Left lung (tissue), 10 donors: ENCODE results near the gene FAM131C. TPM values are rescaled to one million over a fixed set of nuclear protein-coding genes. Genes with fewer than 3 reads are reported as not detected.

ENCODE experiments used
- ATAC-seq: fragments of 200-7000 bp; cut with Tn5 transposase; one replicate; pipeline ENCODE4 v1.9.1; 2020; ENCODE audit warnings: moderate library complexity
- DNase-seq, 4 donors: peaks; one replicate each; pipeline ENCODE4 v3.0.0-alpha.2; 2013 to 2020
- H3K27ac ChIP-seq, 2 donors: fragments of 200-600 bp; sonication (generic) in 1 of 2; one replicate each; pipeline versions ENCODE4 v1.5.0 to v1.8.0; 2020 to 2021
- H3K27me3 ChIP-seq, 2 donors: fragments of 200-600 bp; sonication (generic) in 1 of 2; one replicate each; pipeline versions ENCODE4 v1.5.0 to v1.8.0; 2020 to 2021
- H3K36me3 ChIP-seq, 2 donors: fragments of 200-600 bp; sonication (generic) in 1 of 2; one replicate each; pipeline versions ENCODE4 v1.5.0 to v1.8.0; 2020 to 2021
- H3K4me1 ChIP-seq, 2 donors: fragments of 200-600 bp; one replicate each; pipeline ENCODE4 v1.8.0; 2021
- H3K4me3 ChIP-seq, 2 donors: fragments of 200-600 bp; sonication (generic) in 1 of 2; one replicate each; pipeline versions ENCODE4 v1.5.0 to v1.8.0; 2020 to 2021; ENCODE audit warnings: mild to moderate bottlenecking in 1 of 2
- H3K9me3 ChIP-seq, 2 donors: fragments of 200-600 bp; sonication (generic) in 1 of 2; one replicate each; pipeline versions ENCODE4 v1.5.0 to v1.8.0; 2020 to 2021
- intact Hi-C, 2 donors: fragments of 100-400 bp; cut with DNase I; formaldehyde crosslinking; loops; one replicate each; pipeline versions ENCODE4 v1.11.2 to v1.14.2; 2022
- polyA plus RNA-seq, 6 donors: library from polyadenylated mRNA; unstranded; fragments of 120-200 nt; gene quantifications; one replicate each; pipeline ENCODE4 v1.2.1, GENCODE V29; 2013; ENCODE audit not compliant: insufficient read length in 6 of 6
- total RNA-seq, 2 donors: library from RNA; stranded (reverse); fragmentation: NEBNext Ultra II Directional; extraction: Animal tissue kit (Norgen Biotek cat#: 25700); gene quantifications; one replicate each; pipeline ENCODE4 v1.2.1, GENCODE V29; 2021
- TF ChIP-seq, protein P1 (sequence below), 2 donors: fragments of 200-600 bp; sonication (generic) in 1 of 2; IDR thresholded peaks; one replicate each; pipeline versions ENCODE4 v1.5.0 to v1.8.0; 2021; ENCODE audit warnings: antibody characterized with exemption in 2 of 2
- donor health status: DM: no; HTN: yes; CAD: no.
- donor health status: DM: no; HTN: no; CAD: no.

FAM131C gene
- total and polyA plus RNA-seq, 8 donors, result 0.08 to 0.21 (median 0.17) TPM; not detected in 4

- Histone ChIP-seq H3K36me3 (no peaks in the 10 kb centered on the region), H3K9me3 (no peaks in the 10 kb centered on the region), H3K27me3 (peaks cover 0 to 13% of the 10 kb centered on the region in 2 donors), H3K27ac (peak overlapping the region in 1 of 2 donors; percentile 70), H3K4me3 (peak overlapping the region; percentile 29 to 41), H3K4me1 (peaks cover 11 to 17% of the 10 kb centered on the region in 2 donors)
- TF ChIP-seq, protein P1, sequence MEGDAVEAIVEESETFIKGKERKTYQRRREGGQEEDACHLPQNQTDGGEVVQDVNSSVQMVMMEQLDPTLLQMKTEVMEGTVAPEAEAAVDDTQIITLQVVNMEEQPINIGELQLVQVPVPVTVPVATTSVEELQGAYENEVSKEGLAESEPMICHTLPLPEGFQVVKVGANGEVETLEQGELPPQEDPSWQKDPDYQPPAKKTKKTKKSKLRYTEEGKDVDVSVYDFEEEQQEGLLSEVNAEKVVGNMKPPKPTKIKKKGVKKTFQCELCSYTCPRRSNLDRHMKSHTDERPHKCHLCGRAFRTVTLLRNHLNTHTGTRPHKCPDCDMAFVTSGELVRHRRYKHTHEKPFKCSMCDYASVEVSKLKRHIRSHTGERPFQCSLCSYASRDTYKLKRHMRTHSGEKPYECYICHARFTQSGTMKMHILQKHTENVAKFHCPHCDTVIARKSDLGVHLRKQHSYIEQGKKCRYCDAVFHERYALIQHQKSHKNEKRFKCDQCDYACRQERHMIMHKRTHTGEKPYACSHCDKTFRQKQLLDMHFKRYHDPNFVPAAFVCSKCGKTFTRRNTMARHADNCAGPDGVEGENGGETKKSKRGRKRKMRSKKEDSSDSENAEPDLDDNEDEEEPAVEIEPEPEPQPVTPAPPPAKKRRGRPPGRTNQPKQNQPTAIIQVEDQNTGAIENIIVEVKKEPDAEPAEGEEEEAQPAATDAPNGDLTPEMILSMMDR (IDR thresholded peaks at IDR 0.05), result no peak
- peak; percentile 85 for ATAC-seq
- peak in 3 of 4 donors; percentile 76 to 87 (median 82) for DNase-seq
- intact Hi-C loops, result no loop called here
Measured at GRCh38 chr1:16012590-16013219, 60.7 kb downstream of the FAM131C start.

- peaks cover 0 to 13% of the 10 kb centered on the region in 2 donors for H3K27me3 ChIP-seq
- intact Hi-C loops, result no loop called here
- H3K36me3 ChIP-seq, result no peaks in the 10 kb centered on the region
- H3K4me3 ChIP-seq, result peak overlapping the region in 1 of 2 donors; percentile 41
- DNase-seq (no peak), ATAC-seq (no peak)
- no peaks in the 10 kb centered on the region for H3K9me3 ChIP-seq
- peak overlapping the region in 1 of 2 donors; percentile 70 for H3K27ac ChIP-seq
- TF ChIP-seq, protein P1 (IDR thresholded peaks at IDR 0.05), result no peak
- peaks cover 10 to 17% of the 10 kb centered on the region in 2 donors for H3K4me1 ChIP-seq
Measured at GRCh38 chr1:16011936-16012589, 61.4 kb downstream of the FAM131C start.

DNA sequence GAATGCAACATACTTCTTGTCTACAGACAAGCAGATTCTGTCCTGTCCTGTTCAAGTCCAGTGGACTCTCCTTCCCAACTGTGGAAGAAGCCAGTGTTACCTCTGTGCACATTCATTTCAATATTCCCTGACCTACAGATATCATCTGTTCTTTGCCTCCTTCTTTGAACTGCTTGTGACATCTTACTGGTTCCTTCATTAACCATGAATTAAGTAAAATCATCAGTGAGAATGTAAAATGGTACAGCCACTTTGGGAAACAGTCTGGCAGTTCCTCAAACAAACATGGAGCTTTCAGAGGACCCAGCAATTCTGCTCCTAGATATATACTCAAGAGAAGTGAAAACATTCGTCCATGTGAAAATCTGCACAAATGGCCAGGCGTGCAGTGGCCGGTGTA is 62.6 kb downstream of the FAM131C start:
- intact Hi-C loops, result no loop called here
- no peak for DNase-seq
- ATAC-seq, result no peak
- TF ChIP-seq, protein P1 (IDR thresholded peaks at IDR 0.05), result no peak
- H3K4me3 ChIP-seq, result no peak overlapping the region
- H3K4me1 ChIP-seq, result peaks cover 10 to 17% of the 10 kb centered on the region in 2 donors
- no peaks in the 10 kb centered on the region for H3K9me3 ChIP-seq
- no peaks in the 10 kb centered on the region for H3K36me3 ChIP-seq
- peaks cover 0 to 13% of the 10 kb centered on the region in 2 donors for H3K27me3 ChIP-seq
- H3K27ac ChIP-seq, result no peak overlapping the region

DNA sequence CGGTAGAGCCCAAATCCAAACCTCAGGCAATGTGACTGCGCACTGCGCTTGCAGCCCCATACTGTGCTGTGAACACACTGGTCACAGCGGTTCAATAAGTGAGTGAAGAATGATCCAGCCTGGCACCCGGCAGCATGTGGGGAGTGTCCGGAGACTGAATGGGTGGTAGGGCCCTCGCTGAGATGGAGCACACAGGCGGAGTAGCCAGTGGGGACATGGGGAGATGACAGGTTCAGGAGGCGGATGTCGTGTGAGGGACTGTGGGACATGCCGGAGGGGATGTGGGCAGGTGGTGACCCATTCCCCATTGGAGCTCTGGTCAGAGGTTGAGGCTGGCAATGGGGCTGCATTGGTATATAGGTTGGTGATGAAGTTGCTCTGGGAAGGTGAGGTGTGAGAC is 63.8 kb downstream of the FAM131C start:
- H3K9me3 ChIP-seq, result no peaks in the 10 kb centered on the region
- TF ChIP-seq, protein P1 (IDR thresholded peaks at IDR 0.05), result no peak
- DNase-seq (no peak), ATAC-seq (no peak)
- intact Hi-C loops, result no loop called here
- peaks cover 0 to 13% of the 10 kb centered on the region in 2 donors for H3K27me3 ChIP-seq
- peaks cover 10 to 17% of the 10 kb centered on the region in 2 donors for H3K4me1 ChIP-seq
- no peaks in the 10 kb centered on the region for H3K36me3 ChIP-seq
- H3K27ac ChIP-seq, result no peak overlapping the region
- no peak overlapping the region for H3K4me3 ChIP-seq

- Histone ChIP-seq H3K4me3 (no peak overlapping the region), H3K4me1 (peaks cover 10 to 17% of the 10 kb centered on the region in 2 donors), H3K9me3 (no peaks in the 10 kb centered on the region), H3K36me3 (no peaks in the 10 kb centered on the region), H3K27ac (no peak overlapping the region), H3K27me3 (peaks cover 0 to 13% of the 10 kb centered on the region in 2 donors)
- peak; percentile 62 to 90 (median 78) for DNase-seq
- TF ChIP-seq, protein P1 (IDR thresholded peaks at IDR 0.05), result peak; percentile 92 to 95
- ATAC-seq, result peak; percentile 63
- intact Hi-C loops, result no loop called here
Measured at GRCh38 chr1:16009030-16009460, 64.4 kb downstream of the FAM131C start.
